ENCODE results near the gene THAP11. TPM values are rescaled to one million over a fixed set of nuclear protein-coding genes. Genes with fewer than 3 reads are reported as not detected.

Gene THAP11
- total RNA-seq, 1 experiment from 2014 or later = 39.1 TPM

GRCh38 chr16:67877064-67877463, 34.9 kb downstream of the THAP11 start:
- H3K9ac ChIP-seq (ENCODE audit: low read length) = no peak overlapping the region
- ChIA-PET CTCF (no interaction called here), POLR2A (ENCODE audit: unreplicated experiment) (no interaction called here)
- peaks cover 42% of the 10 kb centered on the region for H3K79me2 ChIP-seq (ENCODE audit: low read length)
- H3K27ac ChIP-seq (ENCODE audit: low read length) = no peak overlapping the region
- H2AFZ ChIP-seq (ENCODE audit: low read length) = no peak overlapping the region
- DNase-seq (no peak), ATAC-seq (no peak)
- no peaks in the 10 kb centered on the region for H3K27me3 ChIP-seq (ENCODE audit: low read length)
- H3K9me3 ChIP-seq (ENCODE audit: low read length) = no peaks in the 10 kb centered on the region
- H3K9me2 ChIP-seq (replicated peaks; ENCODE audit: low read length) = no peaks in the 10 kb centered on the region
- H4K20me1 ChIP-seq (ENCODE audit: low read length) = peaks cover 16% of the 10 kb centered on the region
- no TSS peak for BruUV-seq (replicated peaks)
- H3K4me3 ChIP-seq (ENCODE audit: low read length) = no peak overlapping the region
- no peak overlapping the region for H3K4me2 ChIP-seq (ENCODE audit: low read length)
- H3K4me1 ChIP-seq (ENCODE audit: insufficient read depth, low read length) = peaks cover 10% of the 10 kb centered on the region; the same call in 1 of the 2 replicates
- H3F3A ChIP-seq (ENCODE audit: low read length, unreplicated experiment) = no peaks in the 10 kb centered on the region
- peaks cover 14% of the 10 kb centered on the region for H3K36me3 ChIP-seq (ENCODE audit: low read depth, low read length)
- intact Hi-C loops (cut with micrococcal nuclease) = no loop called here
- no peak for TF ChIP-seq EZH2 (IDR thresholded peaks at IDR 0.05; ENCODE audit: low read length, unreplicated experiment)
- TF ChIP-seq EZH2phosphoT487 (IDR thresholded peaks at IDR 0.05; ENCODE audit: borderline replicate concordance, low read length) = no peak
- no peak for TF ChIP-seq CTCF (conservative IDR thresholded peaks at IDR 0.05; ENCODE audit: low read depth, low read length)

GRCh38 chr16:67878232-67878631, 36.1 kb downstream of the THAP11 start:
- Histone ChIP-seq H3K27ac (ENCODE audit: low read length) (no peak overlapping the region), H3K27me3 (ENCODE audit: low read length) (no peaks in the 10 kb centered on the region), H3K36me3 (ENCODE audit: low read depth, low read length) (peaks cover 14% of the 10 kb centered on the region), H3K79me2 (ENCODE audit: low read length) (peaks cover 39% of the 10 kb centered on the region), H3K9me3 (ENCODE audit: low read length) (no peaks in the 10 kb centered on the region), H3K4me2 (ENCODE audit: low read length) (no peak overlapping the region), H2AFZ (ENCODE audit: low read length) (no peak overlapping the region), H3K4me3 (ENCODE audit: low read length) (no peak overlapping the region), H3K4me1 (ENCODE audit: insufficient read depth, low read length) (peaks cover 10% of the 10 kb centered on the region; the same call in 1 of the 2 replicates), H3K9me2 (replicated peaks; ENCODE audit: low read length) (no peaks in the 10 kb centered on the region), H3K9ac (ENCODE audit: low read length) (no peak overlapping the region), H4K20me1 (ENCODE audit: low read length) (peaks cover 16% of the 10 kb centered on the region), H3F3A (ENCODE audit: low read length, unreplicated experiment) (no peaks in the 10 kb centered on the region)
- ChIA-PET CTCF (interaction anchor here (0.5 kb wide), 1 partner anchor 33 kb away, joined by 6 read pairs; no protein-coding TSS in a partner anchor), POLR2A (ENCODE audit: unreplicated experiment) (no interaction called here)
- ATAC-seq (no peak), DNase-seq (no peak)
- no peak for TF ChIP-seq EZH2 (IDR thresholded peaks at IDR 0.05; ENCODE audit: low read length, unreplicated experiment)
- TF ChIP-seq CTCF (conservative IDR thresholded peaks at IDR 0.05; ENCODE audit: low read depth, low read length) = no peak
- no peak for TF ChIP-seq EZH2phosphoT487 (IDR thresholded peaks at IDR 0.05; ENCODE audit: borderline replicate concordance, low read length)
- BruUV-seq (replicated peaks) = no TSS peak
- intact Hi-C loops (cut with micrococcal nuclease) = no loop called here

GRCh38 chr16:67878846-67879245, 36.7 kb downstream of the THAP11 start:
- ChIA-PET POLR2A (ENCODE audit: unreplicated experiment) (no interaction called here), CTCF (interaction anchor here (0.5 kb wide), 1 partner anchor 34 kb away, joined by 6 read pairs; no protein-coding TSS in a partner anchor)
- no peak for TF ChIP-seq CTCF (conservative IDR thresholded peaks at IDR 0.05; ENCODE audit: low read depth, low read length)
- no peak for TF ChIP-seq EZH2phosphoT487 (IDR thresholded peaks at IDR 0.05; ENCODE audit: borderline replicate concordance, low read length)
- TF ChIP-seq EZH2 (IDR thresholded peaks at IDR 0.05; ENCODE audit: low read length, unreplicated experiment) = no peak
- DNase-seq = no peak
- Histone ChIP-seq H3K27ac (ENCODE audit: low read length) (no peak overlapping the region), H3K36me3 (ENCODE audit: low read depth, low read length) (peaks cover 14% of the 10 kb centered on the region), H3K9me3 (ENCODE audit: low read length) (no peaks in the 10 kb centered on the region), H3K27me3 (ENCODE audit: low read length) (no peaks in the 10 kb centered on the region), H3K79me2 (ENCODE audit: low read length) (peaks cover 33% of the 10 kb centered on the region), H3F3A (ENCODE audit: low read length, unreplicated experiment) (no peaks in the 10 kb centered on the region), H3K4me2 (ENCODE audit: low read length) (no peak overlapping the region), H2AFZ (ENCODE audit: low read length) (no peak overlapping the region), H4K20me1 (ENCODE audit: low read length) (peaks cover 13% of the 10 kb centered on the region), H3K9ac (ENCODE audit: low read length) (no peak overlapping the region), H3K4me3 (ENCODE audit: low read length) (no peak overlapping the region), H3K4me1 (ENCODE audit: insufficient read depth, low read length) (peaks cover 10% of the 10 kb centered on the region; the same call in 1 of the 2 replicates), H3K9me2 (replicated peaks; ENCODE audit: low read length) (no peaks in the 10 kb centered on the region)
- intact Hi-C loops (cut with micrococcal nuclease) = no loop called here
- BruUV-seq (replicated peaks) = no TSS peak
- no peak for ATAC-seq

Measured in PC-3 (cell line).